BLaER1 (cell line): ENCODE measurements around the gene PPP2R3B.

Source experiments
- H3K27ac ChIP-seq: shearing (Covaris generic); formaldehyde crosslinking; 2 replicates; pipeline ENCODE4 v1.8.1; 2022
- H3K27me3 ChIP-seq: shearing (Covaris generic); formaldehyde crosslinking; 2 replicates; pipeline ENCODE4 v1.8.1; 2022
- H3K36me3 ChIP-seq: shearing (Covaris generic); formaldehyde crosslinking; 2 replicates; pipeline ENCODE4 v1.8.1; 2022
- H3K4me1 ChIP-seq: shearing (Covaris generic); formaldehyde crosslinking; 2 replicates; pipeline ENCODE4 v1.8.1; 2022
- H3K4me2 ChIP-seq: shearing (Covaris generic); formaldehyde crosslinking; 2 replicates; pipeline ENCODE4 v1.8.1; 2022
- H3K4me3 ChIP-seq: shearing (Covaris generic); formaldehyde crosslinking; 2 replicates; pipeline ENCODE4 v1.8.1; 2022
- H3K9ac ChIP-seq: shearing (Covaris generic); formaldehyde crosslinking; 2 replicates; pipeline ENCODE4 v1.8.1; 2022
- H3K9me3 ChIP-seq: shearing (Covaris generic); formaldehyde crosslinking; 2 replicates; pipeline ENCODE4 v1.8.1; 2022
- H4K20me1 ChIP-seq: shearing (Covaris generic); formaldehyde crosslinking; 2 replicates; pipeline ENCODE4 v1.8.1; 2022
- Cebpa-rat ChIP-seq: shearing (Covaris generic); IDR thresholded peaks from 2 replicates; pipeline ENCODE4 v1.8.1; 2022

Gene PPP2R3B

DNA sequence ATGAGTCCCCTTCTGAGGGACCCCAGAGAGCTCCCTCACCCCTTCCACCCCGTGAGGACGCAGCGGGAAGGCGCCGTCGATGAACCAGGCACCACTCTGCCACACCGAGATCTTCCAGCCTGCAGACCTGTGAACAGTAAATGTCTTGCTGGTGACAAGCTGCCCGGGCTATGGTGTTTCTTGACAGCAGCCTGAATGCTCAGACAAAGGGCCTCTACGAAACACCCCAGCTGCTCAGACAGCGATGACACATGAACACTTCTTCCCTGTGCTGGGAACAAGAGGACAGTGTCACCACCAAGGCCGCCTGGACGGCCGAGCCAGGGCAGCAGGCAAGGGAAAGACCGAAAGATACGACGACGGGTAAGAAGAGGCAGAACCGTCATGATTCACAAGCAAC, 37.5 kb downstream of the PPP2R3B start:
- H3K27ac ChIP-seq: no peak overlapping the region
- no peak overlapping the region for H3K9ac ChIP-seq
- H3K4me2 ChIP-seq: no peak overlapping the region
- TF ChIP-seq Cebpa-rat: no peak
- peaks cover 38% of the 10 kb centered on the region for H3K9me3 ChIP-seq
- H3K4me3 ChIP-seq: no peak overlapping the region
- H3K4me1 ChIP-seq: peaks cover 14% of the 10 kb centered on the region
- peaks cover 94% of the 10 kb centered on the region for H3K36me3 ChIP-seq
- H4K20me1 ChIP-seq: peaks cover 66% of the 10 kb centered on the region; the same call in 1 of the 2 replicates
- H3K27me3 ChIP-seq: no peaks in the 10 kb centered on the region

DNA sequence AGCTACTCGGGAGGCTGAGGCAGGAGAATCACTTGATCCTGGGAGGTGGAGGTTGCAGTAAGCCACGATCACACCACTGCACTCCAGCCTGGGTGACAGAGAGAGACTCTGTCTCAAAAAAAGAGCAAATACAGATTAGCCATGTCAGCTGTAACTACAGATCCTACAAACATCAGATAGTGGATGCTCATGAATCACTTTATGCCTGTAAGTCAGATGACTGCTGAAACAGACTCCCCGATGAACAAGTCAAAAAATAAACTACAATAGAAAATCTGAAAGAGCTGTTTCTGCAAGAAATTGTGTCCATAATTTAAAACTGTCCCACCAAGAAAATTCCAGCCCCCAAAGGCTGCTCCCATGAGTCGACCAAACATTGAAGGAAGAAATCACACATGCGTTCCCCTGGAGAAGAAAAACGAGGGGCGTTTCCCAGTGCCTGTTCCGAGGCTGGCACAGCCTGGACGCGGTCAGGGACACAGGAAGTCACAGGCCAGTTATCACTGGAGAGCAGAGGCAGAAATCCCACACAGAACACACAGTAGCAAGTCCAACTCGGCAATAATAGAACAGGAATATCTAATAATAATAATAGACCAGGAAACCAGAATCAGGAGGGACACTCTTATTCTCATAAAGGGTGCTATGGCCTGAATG, 38.1 kb downstream of the PPP2R3B start:
- Histone ChIP-seq H3K27ac (no peak overlapping the region), H3K4me3 (no peak overlapping the region), H3K27me3 (no peaks in the 10 kb centered on the region), H3K36me3 (peaks cover 92% of the 10 kb centered on the region), H4K20me1 (peaks cover 60% of the 10 kb centered on the region; the same call in 1 of the 2 replicates), H3K9me3 (peaks cover 44% of the 10 kb centered on the region), H3K9ac (no peak overlapping the region), H3K4me1 (peaks cover 10% of the 10 kb centered on the region), H3K4me2 (no peak overlapping the region)
- TF ChIP-seq Cebpa-rat: no peak

DNA sequence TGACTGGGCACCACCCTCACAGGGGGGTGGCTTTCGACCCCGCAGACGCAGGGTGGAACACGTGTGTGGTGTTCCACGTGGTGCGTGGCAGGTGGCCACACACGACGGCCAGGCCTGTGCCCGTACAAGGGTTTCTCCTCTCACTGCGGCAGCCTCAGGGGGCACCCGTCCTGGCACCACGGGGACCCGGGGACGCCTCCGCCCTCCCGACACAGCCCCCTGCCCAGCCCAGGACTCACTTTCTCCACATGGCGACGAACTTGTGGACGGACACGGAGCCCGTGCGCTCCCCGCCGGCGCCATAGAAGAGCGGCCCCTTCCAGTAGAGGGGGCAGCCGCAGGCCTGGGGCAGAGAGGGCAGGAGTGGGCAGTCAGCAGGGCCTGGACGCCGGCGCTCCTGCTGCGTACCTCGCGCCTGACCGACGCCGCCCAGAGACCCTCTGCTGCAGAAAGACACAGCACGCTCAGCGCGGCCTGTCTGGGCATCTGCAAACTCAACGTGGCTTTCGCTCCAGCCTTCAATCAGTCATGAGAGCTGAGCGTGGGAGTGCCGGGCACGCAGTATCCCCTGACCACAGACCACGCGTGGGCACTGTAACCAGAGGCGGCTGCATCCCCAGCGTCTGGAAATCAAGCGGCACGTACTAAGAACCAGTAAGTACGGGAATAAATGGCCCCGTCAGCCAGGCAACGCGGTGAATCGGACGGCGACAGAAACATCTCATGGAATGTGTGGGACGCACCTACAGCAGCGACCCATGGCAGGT, 39.2 kb downstream of the PPP2R3B start:
- H3K4me1 ChIP-seq: peaks cover 10% of the 10 kb centered on the region
- H3K4me3 ChIP-seq: no peak overlapping the region
- no peaks in the 10 kb centered on the region for H3K27me3 ChIP-seq
- H3K9ac ChIP-seq: no peak overlapping the region
- peaks cover 46% of the 10 kb centered on the region for H3K9me3 ChIP-seq
- TF ChIP-seq Cebpa-rat: no peak
- peaks cover 49% of the 10 kb centered on the region; the same call in 1 of the 2 replicates for H4K20me1 ChIP-seq
- no peak overlapping the region for H3K27ac ChIP-seq
- no peak overlapping the region for H3K4me2 ChIP-seq
- peaks cover 81% of the 10 kb centered on the region for H3K36me3 ChIP-seq

DNA sequence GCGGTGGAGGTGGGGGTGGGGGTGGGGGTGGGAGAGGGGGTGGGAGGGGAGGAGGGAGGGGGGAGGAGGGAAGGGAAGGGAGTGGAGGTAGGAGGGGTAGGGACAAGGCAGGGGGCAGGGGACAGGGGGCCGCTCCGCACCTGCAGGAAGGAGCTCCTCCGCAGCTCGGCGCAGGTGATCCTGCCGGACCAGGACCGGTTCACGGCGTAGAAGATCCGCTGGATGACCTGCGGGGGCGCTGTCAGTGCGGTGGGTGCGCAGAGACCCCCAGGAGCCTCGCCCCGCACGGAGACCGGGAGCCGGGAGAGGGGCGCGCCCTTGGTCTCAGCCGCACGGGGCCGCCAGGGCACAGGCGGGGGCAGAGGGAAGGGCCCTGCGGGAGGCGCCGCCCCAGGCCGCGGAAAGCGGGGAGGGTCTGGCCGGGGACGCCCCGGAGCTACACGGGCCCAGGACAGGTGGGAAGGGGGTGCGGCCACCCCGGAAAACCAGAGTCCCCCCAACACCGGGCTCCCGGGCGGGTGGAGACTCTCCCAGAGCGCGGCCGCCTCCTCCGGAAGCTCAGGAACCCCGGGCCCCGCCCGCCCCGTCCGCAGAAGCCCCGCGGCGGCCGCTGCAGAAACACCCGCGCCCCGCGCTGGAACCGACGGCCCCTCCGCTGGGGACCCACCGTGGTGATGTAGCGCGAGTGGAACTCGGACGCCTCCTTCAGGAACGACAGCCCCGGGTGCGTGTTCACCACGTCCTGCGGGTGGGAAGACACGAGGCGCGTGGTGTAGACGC, 40.5 kb downstream of the PPP2R3B start:
- Histone ChIP-seq H3K4me3 (no peak overlapping the region), H3K4me2 (no peak overlapping the region), H3K27me3 (no peaks in the 10 kb centered on the region), H3K36me3 (peaks cover 80% of the 10 kb centered on the region), H3K9me3 (peaks cover 56% of the 10 kb centered on the region), H3K9ac (no peak overlapping the region), H4K20me1 (peaks cover 36% of the 10 kb centered on the region; the same call in 1 of the 2 replicates), H3K4me1 (peaks cover 10% of the 10 kb centered on the region), H3K27ac (no peak overlapping the region)
- TF ChIP-seq Cebpa-rat: no peak

DNA sequence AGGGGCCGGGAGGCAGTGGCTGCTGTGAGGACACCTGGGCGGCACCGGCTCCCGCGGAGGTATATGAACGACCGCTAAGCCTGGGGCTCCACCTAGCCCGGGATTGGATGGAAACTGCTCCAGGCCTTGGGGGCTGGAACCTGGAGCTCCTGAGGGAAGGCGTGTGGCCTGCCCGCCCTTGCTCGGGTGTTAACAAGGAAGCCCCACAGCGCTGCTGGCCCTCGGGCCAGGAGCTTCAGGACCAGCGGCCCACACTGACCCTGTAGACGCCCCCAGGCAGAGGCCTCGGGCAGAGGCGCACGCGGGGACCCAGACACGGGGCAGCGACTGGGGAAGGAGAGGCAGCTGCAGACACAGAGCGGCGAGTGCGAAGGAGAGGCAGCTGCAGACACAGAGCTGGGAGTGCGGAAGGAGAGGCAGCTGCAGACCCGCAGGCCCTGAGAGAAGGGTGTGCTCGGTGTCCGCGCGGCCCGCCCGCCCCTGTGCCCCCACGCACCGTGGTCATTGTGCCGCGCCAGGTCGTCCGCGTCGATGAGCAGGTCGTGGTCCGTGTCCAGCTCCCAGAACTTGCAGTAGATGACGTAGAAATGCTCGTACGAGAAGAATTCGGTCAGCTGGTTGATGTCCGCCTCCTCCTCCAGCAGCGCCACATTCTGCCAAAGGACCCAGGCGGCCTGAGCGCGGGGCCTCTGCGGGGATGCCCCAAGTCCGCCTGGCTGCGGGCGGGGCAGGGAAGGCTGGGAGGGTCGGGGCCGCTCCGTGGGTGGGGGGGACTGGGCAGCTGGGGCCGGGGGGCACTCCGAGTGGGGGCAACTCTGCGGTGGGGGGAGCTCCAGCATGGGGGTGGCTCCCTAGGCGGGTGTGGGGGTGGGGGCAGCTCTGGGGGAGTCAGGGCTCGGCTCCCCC, 41.4 kb downstream of the PPP2R3B start:
- H3K9ac ChIP-seq: no peak overlapping the region
- H3K36me3 ChIP-seq: peaks cover 79% of the 10 kb centered on the region
- no peak overlapping the region for H3K4me2 ChIP-seq
- H4K20me1 ChIP-seq: peaks cover 27% of the 10 kb centered on the region; the same call in 1 of the 2 replicates
- no peak for TF ChIP-seq Cebpa-rat
- H3K4me1 ChIP-seq: peaks cover under 1% of the 10 kb centered on the region; the same call in 1 of the 2 replicates
- H3K27ac ChIP-seq: no peak overlapping the region
- H3K27me3 ChIP-seq: no peaks in the 10 kb centered on the region
- peaks cover 64% of the 10 kb centered on the region for H3K9me3 ChIP-seq
- H3K4me3 ChIP-seq: peak overlapping the region; percentile 28; the same call in 1 of the 2 replicates

DNA sequence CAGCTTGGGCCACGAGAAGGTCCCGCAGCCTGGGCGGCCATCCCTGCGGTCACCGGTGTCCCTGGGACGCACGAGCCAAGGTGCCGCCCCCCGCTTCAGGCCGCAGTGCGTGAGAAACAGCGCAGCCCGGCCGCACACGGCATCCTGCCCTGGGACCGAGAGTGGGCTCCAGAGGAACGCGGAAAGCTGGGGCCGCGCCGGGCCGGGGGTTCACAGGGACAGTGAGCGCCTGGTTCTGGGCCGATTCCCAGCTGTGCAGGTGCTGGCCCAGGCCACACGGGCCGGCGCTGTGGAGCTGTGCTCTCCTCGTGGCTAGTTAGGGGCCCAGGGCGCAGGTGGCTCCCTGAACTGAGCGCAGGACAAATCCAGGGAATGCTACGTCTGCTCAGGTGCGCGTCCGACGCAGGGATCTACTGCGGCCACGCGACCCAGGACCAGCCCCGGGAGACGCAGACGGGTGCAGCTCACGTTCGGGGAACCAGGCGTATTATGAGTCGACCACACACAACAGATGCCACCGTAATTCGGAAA, 42.3 kb downstream of the PPP2R3B start:
- Histone ChIP-seq H3K4me1 (no peaks in the 10 kb centered on the region), H3K9me3 (peaks cover 64% of the 10 kb centered on the region), H3K27me3 (no peaks in the 10 kb centered on the region), H3K4me3 (peak overlapping the region; percentile 42; the same call in 1 of the 2 replicates), H3K36me3 (peaks cover 70% of the 10 kb centered on the region), H3K9ac (no peak overlapping the region), H4K20me1 (peaks cover 18% of the 10 kb centered on the region; the same call in 1 of the 2 replicates), H3K27ac (no peak overlapping the region), H3K4me2 (no peak overlapping the region)
- TF ChIP-seq Cebpa-rat: no peak

DNA sequence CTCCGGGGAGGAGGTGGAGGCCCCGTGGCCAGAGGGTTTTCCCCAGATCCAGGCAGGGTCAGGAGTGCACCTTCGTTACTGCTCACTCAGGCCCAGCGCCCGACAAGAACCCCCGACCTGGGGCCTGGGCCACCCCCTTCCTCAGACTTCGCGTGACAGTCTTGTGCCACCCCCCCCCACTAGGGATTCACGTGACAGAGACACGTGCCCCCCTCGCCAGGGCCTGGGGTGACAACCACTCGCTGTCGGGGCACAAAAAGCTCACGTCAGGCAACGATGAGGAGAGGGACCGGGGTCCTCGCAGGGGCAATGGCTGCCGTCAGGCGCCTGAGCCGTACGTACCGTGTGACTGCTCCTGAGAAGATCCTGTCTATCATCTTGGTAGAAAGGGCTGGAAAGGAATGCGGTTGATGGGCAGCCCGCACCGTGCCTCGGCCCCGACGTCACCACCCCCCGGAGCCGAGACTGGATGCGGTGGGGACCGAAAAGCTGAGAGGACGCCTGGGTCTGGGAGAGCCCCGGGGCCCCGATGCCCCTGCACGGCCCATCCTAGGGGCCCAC, 45.1 kb downstream of the PPP2R3B start:
- Histone ChIP-seq H3K9ac (no peak overlapping the region), H3K27ac (no peak overlapping the region), H3K9me3 (peaks cover 54% of the 10 kb centered on the region), H4K20me1 (0 out of 2 replicates have a peak, but pooled peaks cover 2% of the 10 kb centered on the region), H3K4me3 (no peak overlapping the region), H3K4me2 (no peak overlapping the region), H3K36me3 (peaks cover 68% of the 10 kb centered on the region), H3K27me3 (no peaks in the 10 kb centered on the region), H3K4me1 (no peaks in the 10 kb centered on the region)
- TF ChIP-seq Cebpa-rat: no peak

DNA sequence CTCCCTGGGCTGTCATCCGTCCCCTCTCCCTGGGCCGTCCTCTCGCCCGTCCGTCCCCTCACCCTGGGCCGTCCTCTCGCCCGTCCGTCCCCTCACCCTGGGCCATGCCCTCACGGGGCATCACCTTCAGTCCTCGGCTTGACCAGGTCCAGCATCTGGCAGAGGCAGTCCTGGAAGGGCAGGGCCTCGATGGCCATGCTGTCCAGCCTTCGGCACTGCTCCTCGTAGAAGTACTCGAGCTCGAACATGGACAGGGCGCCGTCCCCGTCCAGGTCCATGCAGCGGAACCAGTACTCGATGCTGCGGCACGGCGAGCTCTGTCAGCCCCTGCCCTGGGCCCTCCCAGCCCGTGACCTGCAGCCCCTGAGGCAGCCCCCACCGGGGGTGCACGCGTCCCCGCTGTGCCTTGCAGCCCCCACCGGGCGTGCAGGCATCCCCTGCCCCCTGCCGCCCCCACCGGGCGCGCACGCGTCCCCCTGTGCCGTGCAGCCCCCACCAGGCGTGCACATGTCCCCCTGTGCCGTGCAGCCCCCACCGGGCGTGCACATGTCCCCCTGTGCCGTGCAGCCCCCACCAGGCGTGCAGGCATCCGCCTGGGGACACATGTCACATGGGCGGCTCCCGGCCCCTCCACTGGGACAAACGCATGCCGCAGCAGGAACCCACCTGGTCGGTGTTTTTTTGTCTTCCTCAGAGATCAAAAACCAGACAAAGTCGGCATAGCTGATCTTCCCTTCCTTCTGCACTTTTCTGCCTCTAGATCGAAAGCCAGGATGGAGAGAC, 45.9 kb downstream of the PPP2R3B start:
- Histone ChIP-seq H3K9ac (no peak overlapping the region), H3K27ac (no peak overlapping the region), H3K4me3 (no peak overlapping the region), H3K4me2 (no peak overlapping the region), H3K4me1 (no peaks in the 10 kb centered on the region), H4K20me1 (peaks cover 10% of the 10 kb centered on the region; the same call in 1 of the 2 replicates), H3K27me3 (no peaks in the 10 kb centered on the region), H3K9me3 (peaks cover 48% of the 10 kb centered on the region), H3K36me3 (peaks cover 69% of the 10 kb centered on the region)
- TF ChIP-seq Cebpa-rat: no peak
